Neural crest cell (in vitro differentiated cells): Measurements from ENCODE around the gene SLC2A9. TPM values are rescaled to one million over a fixed set of nuclear protein-coding genes. Genes with fewer than 3 reads are reported as not detected.

Experiments used
- DNase-seq: peaks from one replicate; pipeline ENCODE4 v3.0.0; 2021; ENCODE audit warnings: low read depth, mixed read lengths, low spot score
- H3K27ac Mint-ChIP-seq: one replicate; pipeline ENCODE4 v1.8.0; 2021; ENCODE audit warnings: mild to moderate bottlenecking, mixed read lengths; ENCODE audit not compliant: unreplicated experiment
- H3K27me3 Mint-ChIP-seq: 2 replicates; pipeline ENCODE4 v1.8.0; 2021; ENCODE audit warnings: low read depth, mild to moderate bottlenecking, mixed read lengths
- H3K36me3 Mint-ChIP-seq: 2 replicates; pipeline ENCODE4 v1.8.0; 2021; ENCODE audit warnings: low read depth, mild to moderate bottlenecking, mixed read lengths
- H3K4me1 Mint-ChIP-seq: 2 replicates; pipeline ENCODE4 v1.8.0; 2021; ENCODE audit warnings: mixed read lengths
- H3K4me3 Mint-ChIP-seq: one replicate; pipeline ENCODE4 v1.8.0; 2021; ENCODE audit warnings: mild to moderate bottlenecking, mixed read lengths
- H3K9me3 Mint-ChIP-seq: 2 replicates; pipeline ENCODE4 v1.8.0; 2021; ENCODE audit warnings: mixed read lengths
- total RNA-seq: library from RNA; stranded (reverse); gene quantifications from 2 replicates; pipeline ENCODE4 v1.2.1, GENCODE V29; 2021
- TF ChIP-seq, protein P1 (sequence below): fragments of 200-600 bp; sonication (generic); conservative IDR thresholded peaks from 2 replicates; pipeline ENCODE4 v1.5.0; 2021; ENCODE audit warnings: antibody characterized with exemption, mild to moderate bottlenecking

Gene SLC2A9
- total RNA-seq, 1 donor from 2014 or later: 0.26 TPM

DNA sequence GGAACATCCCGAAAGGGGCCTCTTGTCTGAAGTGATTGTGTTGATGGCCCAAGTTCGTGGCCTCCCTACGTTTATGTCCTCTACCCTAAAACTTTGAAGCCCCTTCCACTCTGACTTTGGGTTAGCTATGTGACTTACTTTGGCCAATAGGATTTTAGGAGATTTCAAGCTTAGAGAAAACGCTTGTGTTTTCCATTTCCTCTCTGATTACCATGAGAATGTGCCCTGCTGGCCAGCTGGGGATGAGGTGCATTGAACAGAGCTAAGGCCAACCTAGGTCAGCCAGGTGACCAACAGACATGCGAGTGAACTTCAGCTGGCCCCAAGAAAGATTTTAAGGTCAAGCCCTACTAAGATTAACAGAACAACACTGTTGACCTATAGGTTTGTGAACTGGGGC is 82.4 kb downstream of the SLC2A9 start:
- H3K4me3 Mint-ChIP-seq: no peak overlapping the region
- TF ChIP-seq, protein P1, sequence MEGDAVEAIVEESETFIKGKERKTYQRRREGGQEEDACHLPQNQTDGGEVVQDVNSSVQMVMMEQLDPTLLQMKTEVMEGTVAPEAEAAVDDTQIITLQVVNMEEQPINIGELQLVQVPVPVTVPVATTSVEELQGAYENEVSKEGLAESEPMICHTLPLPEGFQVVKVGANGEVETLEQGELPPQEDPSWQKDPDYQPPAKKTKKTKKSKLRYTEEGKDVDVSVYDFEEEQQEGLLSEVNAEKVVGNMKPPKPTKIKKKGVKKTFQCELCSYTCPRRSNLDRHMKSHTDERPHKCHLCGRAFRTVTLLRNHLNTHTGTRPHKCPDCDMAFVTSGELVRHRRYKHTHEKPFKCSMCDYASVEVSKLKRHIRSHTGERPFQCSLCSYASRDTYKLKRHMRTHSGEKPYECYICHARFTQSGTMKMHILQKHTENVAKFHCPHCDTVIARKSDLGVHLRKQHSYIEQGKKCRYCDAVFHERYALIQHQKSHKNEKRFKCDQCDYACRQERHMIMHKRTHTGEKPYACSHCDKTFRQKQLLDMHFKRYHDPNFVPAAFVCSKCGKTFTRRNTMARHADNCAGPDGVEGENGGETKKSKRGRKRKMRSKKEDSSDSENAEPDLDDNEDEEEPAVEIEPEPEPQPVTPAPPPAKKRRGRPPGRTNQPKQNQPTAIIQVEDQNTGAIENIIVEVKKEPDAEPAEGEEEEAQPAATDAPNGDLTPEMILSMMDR: no peak
- no peaks in the 10 kb centered on the region for H3K36me3 Mint-ChIP-seq
- peaks cover 7% of the 10 kb centered on the region for H3K27me3 Mint-ChIP-seq
- no peak for DNase-seq
- no peaks in the 10 kb centered on the region for H3K9me3 Mint-ChIP-seq
- no peak overlapping the region for H3K27ac Mint-ChIP-seq
- no peaks in the 10 kb centered on the region for H3K4me1 Mint-ChIP-seq

GRCh38 chr4:9937078-9937477 is 84.2 kb downstream of the SLC2A9 start:
- Mint-ChIP-seq H3K4me1 (no peaks in the 10 kb centered on the region), H3K27ac (no peak overlapping the region), H3K27me3 (peaks cover 16% of the 10 kb centered on the region), H3K36me3 (no peaks in the 10 kb centered on the region), H3K4me3 (no peak overlapping the region), H3K9me3 (no peaks in the 10 kb centered on the region)
- TF ChIP-seq, protein P1: no peak
- DNase-seq: no peak

DNA sequence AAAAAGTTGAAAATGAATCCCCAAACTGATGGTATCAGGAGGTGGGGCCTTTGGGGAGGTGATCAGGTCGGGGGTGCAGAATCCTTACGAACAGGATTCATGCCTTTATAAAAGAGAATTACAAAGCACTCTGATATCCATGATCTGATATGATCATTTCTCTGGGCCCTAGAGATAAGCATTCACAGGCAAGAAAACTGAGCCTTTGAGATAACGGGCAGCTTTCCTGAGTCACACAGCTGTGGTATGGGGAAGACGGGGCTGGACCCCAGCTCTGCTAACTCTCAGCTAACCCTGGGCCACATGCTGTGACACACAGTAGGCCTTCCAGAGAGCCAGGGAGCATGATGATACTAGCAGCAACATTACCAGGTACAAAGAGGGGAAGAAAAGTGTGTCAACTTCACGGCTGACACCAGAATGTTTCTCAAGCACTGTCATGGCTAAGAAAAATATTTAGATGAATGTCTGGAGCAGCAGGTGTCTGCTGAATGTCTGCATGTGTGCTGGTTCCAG is 85.1 kb downstream of the SLC2A9 start:
- no peaks in the 10 kb centered on the region for H3K4me1 Mint-ChIP-seq
- peaks cover 23% of the 10 kb centered on the region for H3K27me3 Mint-ChIP-seq
- no peak overlapping the region for H3K4me3 Mint-ChIP-seq
- no peaks in the 10 kb centered on the region for H3K9me3 Mint-ChIP-seq
- DNase-seq: no peak
- peak overlapping the region; percentile 2 for H3K27ac Mint-ChIP-seq
- no peaks in the 10 kb centered on the region for H3K36me3 Mint-ChIP-seq
- TF ChIP-seq, protein P1: no peak

DNA sequence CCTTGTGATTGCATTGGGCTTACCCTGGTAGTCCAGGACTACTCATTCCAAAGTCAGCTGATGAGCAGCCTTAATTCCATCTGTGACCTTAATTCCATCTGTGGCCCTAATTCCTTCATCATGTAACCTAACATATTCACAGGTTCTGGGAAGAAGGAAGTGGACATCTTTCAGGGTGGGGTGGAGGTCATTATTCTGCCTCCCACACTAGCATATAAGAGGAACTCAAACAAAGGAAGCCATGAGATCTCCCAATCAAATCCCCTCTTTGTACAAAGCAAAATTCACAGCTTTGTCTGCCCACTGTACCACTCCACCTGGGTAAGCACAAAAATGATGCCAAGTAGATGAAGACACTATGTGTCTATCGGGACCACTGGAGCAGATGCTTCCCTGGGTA is 87.3 kb downstream of the SLC2A9 start:
- TF ChIP-seq, protein P1: no peak
- H3K9me3 Mint-ChIP-seq: no peaks in the 10 kb centered on the region
- H3K4me1 Mint-ChIP-seq: no peaks in the 10 kb centered on the region
- no peak for DNase-seq
- H3K36me3 Mint-ChIP-seq: no peaks in the 10 kb centered on the region
- no peak overlapping the region for H3K4me3 Mint-ChIP-seq
- H3K27me3 Mint-ChIP-seq: peaks cover 38% of the 10 kb centered on the region
- no peak overlapping the region for H3K27ac Mint-ChIP-seq

- Mint-ChIP-seq H3K36me3 (no peaks in the 10 kb centered on the region), H3K4me1 (no peaks in the 10 kb centered on the region), H3K9me3 (no peaks in the 10 kb centered on the region), H3K27me3 (peaks cover 40% of the 10 kb centered on the region), H3K4me3 (no peak overlapping the region), H3K27ac (no peak overlapping the region)
- DNase-seq: no peak
- TF ChIP-seq, protein P1: no peak
Observed at GRCh38 chr4:9933184-9933583, 88.1 kb downstream of the SLC2A9 start.
